ENCODE measurements around the gene RUFY1. TPM values are rescaled to one million over a fixed set of nuclear protein-coding genes. Genes with fewer than 3 reads are reported as not detected.

Gene RUFY1
- total RNA-seq = 56.0 TPM

GRCh38 chr5:179550511-179551342 lies at the start of gene RUFY1:
RUFY1 (plus strand) TSS chr5:179550554; CDS start chr5:179550570, 16 bp downstream.

GRCh38 chr5:179623003-179623905 lies 72.9 kb downstream of the RUFY1 start, which contains the start of gene HNRNPH1:
HNRNPH1 (minus strand) TSS chr5:179623671; CDS start chr5:179623133, 538 bp downstream.

Other genes with a start within 250 kb of the RUFY1 start
- gene ADAMTS2, start 205.1 kb upstream of the RUFY1 start, total RNA-seq = 68.9 TPM
- 1,077 TPM for gene HNRNPH1, start 73.1 kb downstream of the RUFY1 start, total RNA-seq
- not detected for gene CBY3, start 130.5 kb downstream of the RUFY1 start, total RNA-seq
- 459 TPM for gene CANX, start 148.4 kb downstream of the RUFY1 start, total RNA-seq
- gene MAML1, start 182.3 kb downstream of the RUFY1 start, total RNA-seq = 33.5 TPM
- 1.1 TPM for gene LTC4S, start 243.4 kb downstream of the RUFY1 start, total RNA-seq

Data from camera-type eye (tissue), 1 donor.